GM12875 (cell line): Measurements from ENCODE around the gene ARHGEF28.

ENCODE experiments used
- H3K4me3 ChIP-seq: one replicate; pipeline ENCODE4 v1.5.1; 2011; ENCODE audit warnings: low read depth, low read length, control low read depth
- TF ChIP-seq, protein P1 (sequence below): IDR thresholded peaks from 2 replicates; pipeline ENCODE4 v1.5.1; 2011; ENCODE audit warnings: low read depth, mild to moderate bottlenecking, control low read depth, inconsistent platforms, low read length, moderate library complexity, borderline replicate concordance; ENCODE audit not compliant: insufficient read depth

Gene ARHGEF28

DNA sequence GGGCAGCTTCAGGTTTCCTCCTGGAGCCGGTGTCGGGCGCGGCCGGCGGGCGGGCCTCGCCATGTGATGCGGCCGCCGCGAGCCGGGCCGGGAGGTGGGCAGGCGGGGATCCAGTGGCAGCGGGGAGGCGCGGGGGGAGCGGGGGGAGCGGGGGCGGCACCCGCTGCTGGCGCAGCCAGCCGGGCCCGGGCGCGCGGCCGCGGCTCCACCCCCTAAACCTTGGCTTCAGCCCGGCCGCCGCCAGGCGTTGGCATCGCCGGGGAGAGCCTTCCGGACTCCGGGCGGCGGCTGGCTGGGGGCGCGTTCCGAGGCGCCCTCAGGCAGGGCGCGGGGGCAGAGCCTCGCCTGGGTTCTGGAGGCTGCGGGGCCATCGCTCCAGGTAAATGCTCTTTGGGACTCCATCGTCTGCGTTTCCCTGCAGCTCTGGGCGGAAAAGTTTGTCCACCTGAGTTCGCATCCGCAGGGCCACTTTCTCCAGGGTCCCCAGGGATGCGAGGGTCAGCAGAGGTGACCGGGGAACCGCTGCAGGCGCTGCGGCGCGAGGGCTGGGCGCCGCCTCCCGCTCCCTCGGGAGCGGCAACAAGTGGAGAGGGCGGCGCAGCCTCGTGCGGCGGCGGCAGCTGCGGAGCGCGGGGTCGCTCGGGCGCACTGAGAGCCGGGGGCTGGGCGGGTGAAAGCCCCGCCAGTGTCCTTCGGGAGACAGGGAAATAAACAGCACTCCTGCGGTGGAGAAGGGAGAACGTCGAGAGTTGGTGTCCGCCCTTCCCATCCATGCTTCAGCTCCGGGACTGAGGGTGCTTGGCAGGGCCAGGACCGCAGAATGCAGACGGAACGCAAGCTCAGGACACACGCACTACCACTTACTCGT lies at the start of gene ARHGEF28:
ARHGEF28 (plus strand) TSS at position 253 of the 868 bp plus-strand sequence. CDS start 58,656 bp downstream, outside the sequence.
- H3K4me3 ChIP-seq, result no peak within 1 kb of the TSS
- TF ChIP-seq, protein P1, sequence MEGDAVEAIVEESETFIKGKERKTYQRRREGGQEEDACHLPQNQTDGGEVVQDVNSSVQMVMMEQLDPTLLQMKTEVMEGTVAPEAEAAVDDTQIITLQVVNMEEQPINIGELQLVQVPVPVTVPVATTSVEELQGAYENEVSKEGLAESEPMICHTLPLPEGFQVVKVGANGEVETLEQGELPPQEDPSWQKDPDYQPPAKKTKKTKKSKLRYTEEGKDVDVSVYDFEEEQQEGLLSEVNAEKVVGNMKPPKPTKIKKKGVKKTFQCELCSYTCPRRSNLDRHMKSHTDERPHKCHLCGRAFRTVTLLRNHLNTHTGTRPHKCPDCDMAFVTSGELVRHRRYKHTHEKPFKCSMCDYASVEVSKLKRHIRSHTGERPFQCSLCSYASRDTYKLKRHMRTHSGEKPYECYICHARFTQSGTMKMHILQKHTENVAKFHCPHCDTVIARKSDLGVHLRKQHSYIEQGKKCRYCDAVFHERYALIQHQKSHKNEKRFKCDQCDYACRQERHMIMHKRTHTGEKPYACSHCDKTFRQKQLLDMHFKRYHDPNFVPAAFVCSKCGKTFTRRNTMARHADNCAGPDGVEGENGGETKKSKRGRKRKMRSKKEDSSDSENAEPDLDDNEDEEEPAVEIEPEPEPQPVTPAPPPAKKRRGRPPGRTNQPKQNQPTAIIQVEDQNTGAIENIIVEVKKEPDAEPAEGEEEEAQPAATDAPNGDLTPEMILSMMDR, result no peak

DNA sequence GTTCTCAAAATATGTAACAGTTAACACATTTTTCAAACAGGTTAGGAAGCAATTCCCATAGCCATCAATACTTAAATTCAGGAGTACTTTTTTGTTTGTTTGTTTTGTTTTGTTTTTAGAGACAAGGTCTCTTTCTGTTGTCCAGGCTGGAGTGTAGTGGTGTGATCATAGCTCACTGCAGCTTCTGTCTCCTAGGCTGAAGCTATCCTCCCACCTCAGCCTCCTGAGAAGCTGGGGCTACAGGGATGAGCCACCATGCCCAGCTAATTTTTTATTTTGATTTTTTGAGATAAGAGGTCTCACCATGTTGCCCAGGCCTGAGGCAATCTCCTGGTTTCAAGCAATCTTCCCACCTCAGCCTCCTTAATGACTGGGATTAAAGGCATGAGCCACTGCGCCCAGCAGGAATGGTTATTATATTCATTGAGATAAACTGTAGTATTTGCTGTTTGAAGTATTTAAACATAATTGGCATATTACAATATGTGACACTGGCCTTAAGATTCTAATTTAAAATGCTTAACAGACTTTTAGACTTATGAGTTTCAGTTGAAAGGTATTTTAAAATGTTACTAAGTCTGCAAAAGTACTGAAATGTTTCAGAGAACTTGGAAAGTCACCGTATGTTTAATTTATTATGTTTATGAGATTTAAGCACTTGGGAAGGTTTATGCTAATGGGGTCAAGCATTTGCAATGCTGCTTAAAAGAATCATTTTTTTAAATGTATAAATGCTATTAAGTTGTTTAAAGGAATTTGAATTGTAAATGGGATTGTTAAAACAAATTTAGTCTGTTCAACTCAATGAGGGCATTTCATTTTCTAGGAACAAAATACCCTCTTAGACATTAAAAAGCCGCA lies 43.5 kb upstream of the ARHGEF28 start:
- TF ChIP-seq, protein P1, result no peak
- H3K4me3 ChIP-seq, result no peak overlapping the region

DNA sequence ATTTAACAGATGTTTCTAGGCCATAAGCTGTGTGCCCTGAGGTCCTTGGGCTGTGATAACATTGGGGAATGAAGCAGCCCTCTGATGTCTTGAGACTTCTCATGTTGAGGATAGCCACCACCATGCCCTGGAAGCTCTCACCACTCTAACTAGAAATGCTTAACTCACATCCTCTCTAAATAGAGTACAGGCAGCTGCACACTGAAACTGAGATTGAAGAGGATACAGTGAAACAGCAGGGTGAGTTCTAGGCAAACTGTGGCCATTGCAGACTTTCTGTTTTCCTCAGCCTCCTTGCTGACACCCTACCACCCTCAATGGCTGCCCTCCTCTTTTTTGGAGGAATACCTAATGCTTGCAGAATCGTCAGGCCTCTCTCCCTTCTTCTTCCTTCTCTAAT lies 38.1 kb upstream of the ARHGEF28 start:
- no peak overlapping the region for H3K4me3 ChIP-seq
- TF ChIP-seq, protein P1, result no peak

- TF ChIP-seq, protein P1, result peak; percentile 48; the same call in 1 of the 2 replicates
- no peak overlapping the region for H3K4me3 ChIP-seq
These were observed 34.8 kb upstream of the ARHGEF28 start for GRCh38 chr5:73591102-73591695.

- TF ChIP-seq, protein P1, result no peak
- H3K4me3 ChIP-seq, result no peak overlapping the region
These were observed 34.1 kb upstream of the ARHGEF28 start for GRCh38 chr5:73591698-73592501.

DNA sequence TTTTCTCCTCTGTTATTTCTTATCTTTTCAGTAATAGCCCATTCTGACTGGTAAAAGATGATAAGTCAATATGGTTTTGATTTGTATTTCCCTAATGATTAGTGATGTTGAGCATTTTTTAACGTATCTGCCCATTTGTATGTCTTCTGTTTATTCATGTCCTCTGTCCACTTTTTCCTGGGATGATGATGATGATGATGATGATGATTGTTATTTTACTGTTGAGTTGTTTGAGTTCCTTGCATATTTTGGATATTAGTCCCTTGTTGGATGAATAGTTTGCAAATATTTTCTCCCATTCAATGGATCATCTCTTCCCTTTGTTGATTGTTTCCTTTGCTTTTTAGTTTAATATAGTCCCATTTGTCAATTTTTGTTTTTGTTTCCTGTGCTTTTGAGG lies 33.4 kb upstream of the ARHGEF28 start:
- TF ChIP-seq, protein P1, result no peak
- H3K4me3 ChIP-seq, result no peak overlapping the region
